Stimulated activated CD4-positive, alpha-beta T cell treated with anti-CD3 and anti-CD28 coated beads, Interleukin-4, amount 100 ng/mL, for 24 hours (primary cell): Measurements from ENCODE around the gene ATAD2B.
"Not testable (repeated sequence)": the region's sequence is repeated elsewhere in the genome, so short reads cannot be mapped to it uniquely, and the experiment has no call there.

ENCODE experiments used
- DNase-seq: peaks from one replicate; pipeline ENCODE4 v3.0.0-alpha.2; 2020

ATAD2B gene

DNA sequence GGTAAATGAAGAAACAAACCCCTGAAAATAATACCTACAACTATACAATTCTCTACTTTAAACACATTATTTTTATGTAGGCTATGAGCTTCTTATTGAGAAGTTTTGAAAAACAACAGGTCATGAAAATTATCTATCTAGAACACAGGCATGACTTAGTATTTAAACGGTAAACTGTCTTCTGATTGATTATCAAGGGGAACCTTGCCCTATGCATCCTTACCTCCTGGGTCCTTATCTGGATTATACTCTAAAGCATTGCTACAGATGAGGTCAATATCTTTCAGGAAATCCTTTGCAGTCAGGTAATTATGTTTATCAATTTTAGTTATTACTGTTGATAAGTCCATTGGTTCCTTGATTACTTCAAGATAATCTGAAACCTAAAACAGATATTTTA lies 144.3 kb downstream of the ATAD2B start:
- DNase-seq, result no peak

DNA sequence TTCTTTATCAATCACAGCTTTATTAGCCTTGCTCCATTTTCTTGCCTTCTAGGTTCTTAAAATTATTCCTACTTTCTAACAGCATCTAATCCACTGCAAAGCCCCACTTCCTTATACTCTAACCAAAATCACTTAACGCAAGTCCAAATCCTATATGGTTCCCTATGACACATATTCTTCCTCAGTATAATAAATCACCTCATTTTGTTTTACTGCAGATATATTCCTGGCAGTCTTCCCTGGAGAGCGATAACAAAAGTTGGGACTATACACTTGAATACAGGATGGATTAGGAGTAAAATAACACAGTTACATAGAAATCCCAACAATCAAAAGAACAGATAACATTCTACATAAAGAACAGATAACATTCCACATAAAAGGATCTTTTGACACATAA lies 144.8 kb downstream of the ATAD2B start:
- DNase-seq, result no peak

DNA sequence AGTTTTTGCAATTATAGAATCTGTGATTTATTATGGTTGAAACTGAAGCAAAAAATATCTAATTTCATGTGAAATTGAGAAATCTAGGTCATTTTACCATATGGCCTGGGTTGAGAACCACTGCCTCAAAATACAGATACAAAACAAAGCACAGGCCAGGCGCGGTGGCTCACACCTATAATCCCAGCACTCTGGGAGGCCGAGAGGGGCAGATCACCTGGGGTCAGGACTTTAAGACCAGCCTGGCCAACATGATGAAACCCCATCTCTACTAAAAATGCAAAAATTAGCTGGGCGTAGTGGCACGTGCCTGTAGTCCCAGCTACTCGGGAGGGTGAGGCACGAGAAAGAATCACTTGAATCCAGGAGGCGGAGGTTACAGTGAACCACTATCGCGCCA lies 146.5 kb downstream of the ATAD2B start:
- not testable (repeated sequence) for DNase-seq

DNA sequence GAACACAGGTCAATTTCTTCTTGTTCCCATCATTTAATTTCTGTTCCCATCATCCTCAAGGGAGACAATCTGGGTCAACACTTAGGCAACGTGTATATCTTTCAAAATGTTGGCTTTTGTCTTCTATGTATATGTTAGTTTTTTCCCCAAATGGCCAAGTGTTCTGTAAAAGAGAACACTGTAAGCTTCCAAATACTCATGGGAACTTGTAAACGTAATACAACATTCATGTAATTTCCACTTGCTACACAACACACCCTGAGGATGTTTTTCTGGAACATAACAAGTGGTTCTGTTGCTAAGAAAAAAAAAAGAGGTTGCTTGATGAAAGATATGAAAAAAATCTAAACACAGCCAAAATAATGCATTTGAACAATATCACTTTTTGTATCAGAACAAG lies 149.1 kb downstream of the ATAD2B start:
- DNase-seq, result no peak

DNA sequence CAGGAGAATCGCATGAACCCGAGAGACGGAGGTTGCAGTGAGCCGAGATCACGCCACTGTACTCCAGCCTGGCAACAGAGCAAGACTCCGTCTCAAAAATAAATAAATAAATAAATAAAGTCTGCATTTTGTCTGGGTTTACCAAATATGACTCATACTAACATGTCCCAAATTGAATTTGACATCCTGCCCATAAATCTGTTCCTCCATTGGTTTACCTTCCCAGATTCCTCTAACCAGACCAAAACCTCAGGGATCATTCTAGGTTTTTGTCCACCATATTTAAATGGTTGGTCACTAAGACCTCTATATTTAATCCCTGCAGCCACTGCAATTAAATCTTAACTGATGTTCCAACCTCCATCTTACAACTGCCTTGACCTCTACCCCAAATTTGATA lies 150.9 kb downstream of the ATAD2B start:
- DNase-seq, result no peak

DNA sequence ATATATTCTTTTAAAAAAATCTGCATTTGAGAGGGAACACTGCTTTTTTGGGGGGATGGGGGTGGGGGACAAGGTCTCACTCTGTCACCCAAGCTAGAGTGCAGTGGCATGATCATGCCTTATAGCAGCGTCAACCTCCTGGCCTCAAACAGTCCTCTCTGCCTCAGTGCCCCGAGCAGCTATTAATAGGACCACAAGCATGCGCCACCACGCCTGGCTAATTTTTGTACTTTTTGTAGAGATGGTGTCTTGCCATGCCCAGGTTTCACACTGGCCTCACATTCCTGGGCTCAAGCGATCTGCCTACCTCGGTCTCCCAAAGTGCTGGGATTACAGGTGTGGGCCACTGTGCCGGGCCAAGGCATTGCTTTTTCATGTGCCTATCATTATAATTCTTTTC lies 154.2 kb downstream of the ATAD2B start:
- no peak for DNase-seq

DNA sequence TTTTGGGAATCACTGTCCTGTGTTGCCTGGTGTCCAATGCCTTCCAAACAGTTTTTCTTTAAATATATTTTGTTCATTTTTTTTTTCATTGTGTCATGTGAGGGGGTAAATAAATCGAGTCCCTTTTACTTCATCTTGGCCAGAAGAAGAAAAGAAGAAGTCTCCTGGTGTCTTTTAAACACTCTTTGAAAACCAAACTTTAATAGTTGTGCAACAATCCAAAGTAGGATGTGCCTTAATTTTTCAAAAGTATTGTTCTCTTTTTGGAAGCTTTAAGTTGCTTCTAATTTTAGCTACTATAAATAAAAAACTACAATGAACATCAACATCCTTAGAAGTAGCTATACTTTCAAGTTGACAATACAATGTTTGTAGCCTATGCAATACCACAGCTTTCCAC lies 154.9 kb downstream of the ATAD2B start:
- no peak for DNase-seq

DNA sequence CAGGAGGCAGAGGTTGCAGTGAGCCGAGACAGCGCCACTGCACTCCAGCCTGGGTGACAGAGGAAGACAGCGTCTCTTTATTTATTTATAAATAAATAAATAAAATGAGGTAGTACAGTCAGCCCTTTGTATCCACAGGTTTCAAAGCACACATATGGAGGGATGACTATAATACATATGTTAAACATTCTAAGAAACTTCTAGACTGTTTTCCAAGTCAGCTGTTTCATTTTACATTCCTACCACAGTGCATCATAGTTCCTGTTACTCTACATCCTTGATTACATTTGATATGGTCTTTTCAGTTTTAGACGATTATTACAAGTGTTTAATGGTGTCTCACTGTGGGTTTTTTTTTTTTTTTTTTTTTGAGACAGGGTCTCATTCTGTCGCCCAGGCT lies 157.6 kb downstream of the ATAD2B start:
- no peak for DNase-seq

DNA sequence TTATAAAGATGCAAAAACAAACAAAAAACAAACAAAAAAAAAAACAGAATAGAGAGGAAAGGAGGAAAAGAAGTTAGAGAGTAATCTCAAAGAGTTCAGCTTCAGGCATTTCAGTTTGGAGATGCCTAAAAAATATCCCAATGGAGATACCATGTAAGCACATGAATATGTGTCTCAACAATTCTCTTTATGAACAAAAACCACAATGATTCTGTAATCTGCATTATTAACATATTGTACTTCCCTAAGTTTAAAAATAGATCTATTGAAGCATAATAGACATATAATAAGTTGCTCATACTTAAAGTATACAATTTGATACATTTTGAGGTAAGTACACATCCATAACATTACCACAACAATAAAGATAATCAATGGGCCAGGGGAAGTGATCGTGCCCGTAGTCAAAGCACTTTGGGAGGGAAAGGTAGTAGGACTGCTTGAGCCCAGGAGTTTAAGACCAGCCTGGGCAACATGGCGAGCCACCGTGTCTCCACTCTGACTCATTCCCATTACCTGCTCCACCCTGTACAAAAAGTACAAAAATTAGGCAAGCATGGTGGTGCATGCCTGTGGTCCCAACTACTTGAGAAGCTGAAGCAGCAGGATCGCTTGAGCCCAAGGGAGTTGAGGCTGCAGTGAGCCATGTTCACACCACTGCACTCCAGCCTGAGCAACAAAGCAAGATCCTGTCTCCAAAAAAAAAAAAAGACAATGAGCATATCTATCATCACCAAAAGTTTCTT lies 158.9 kb downstream of the ATAD2B start:
- DNase-seq, result no peak

DNA sequence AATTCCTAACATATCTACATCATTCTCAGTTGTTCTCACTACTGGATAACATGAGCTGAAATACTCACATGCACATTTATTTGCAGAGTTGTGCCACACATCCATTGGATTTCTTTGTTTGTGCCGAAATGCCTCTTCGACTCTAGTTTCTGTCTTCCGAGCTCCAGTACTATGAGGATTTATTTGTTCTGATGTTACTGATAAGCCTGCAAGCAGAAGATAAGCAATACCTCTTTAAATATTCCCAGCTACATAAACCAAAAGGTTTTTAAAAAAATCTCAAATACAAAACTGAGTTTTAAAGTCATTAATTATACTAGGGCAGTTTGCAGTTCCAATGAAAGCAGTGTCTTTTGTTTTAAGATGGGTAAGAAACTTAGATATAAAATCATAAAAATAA lies 164.8 kb downstream of the ATAD2B start:
- DNase-seq, result no peak

DNA sequence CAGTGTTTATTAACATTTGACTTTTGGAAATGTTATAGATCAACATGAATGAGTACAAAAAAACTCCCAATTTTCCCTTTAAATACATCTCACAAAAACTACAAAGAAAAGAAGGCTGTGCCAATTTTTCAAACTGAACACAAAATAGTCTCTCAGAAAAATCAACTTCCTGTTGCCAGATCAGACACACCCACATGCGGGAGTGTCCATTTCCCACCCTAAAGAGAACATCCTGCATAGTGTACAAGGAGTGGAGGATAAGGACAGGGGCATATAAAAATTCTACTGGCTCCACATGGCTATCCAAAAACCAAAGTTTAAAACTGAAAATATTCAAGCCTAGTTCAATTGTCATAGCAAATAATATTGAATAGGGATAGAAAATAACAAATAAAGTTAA lies 165.3 kb downstream of the ATAD2B start:
- no peak for DNase-seq

DNA sequence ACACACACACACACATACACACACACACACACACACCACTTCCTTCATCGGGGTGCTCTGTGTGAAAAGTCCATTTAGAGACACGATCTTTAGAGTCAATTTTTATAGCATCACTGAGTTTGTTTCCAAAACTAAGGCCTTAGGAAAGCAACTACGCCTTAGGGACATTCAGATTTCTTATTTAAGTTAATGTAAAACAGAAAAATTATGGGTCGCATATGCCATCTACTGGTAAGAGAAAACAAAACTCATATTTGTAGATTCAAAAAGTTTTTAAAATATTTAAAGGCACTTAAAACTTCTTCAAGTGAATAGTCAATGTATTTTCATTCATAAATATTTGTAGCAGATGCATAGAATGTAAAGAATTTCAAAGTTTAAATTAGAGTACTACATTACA lies 166.2 kb downstream of the ATAD2B start:
- no peak for DNase-seq

DNA sequence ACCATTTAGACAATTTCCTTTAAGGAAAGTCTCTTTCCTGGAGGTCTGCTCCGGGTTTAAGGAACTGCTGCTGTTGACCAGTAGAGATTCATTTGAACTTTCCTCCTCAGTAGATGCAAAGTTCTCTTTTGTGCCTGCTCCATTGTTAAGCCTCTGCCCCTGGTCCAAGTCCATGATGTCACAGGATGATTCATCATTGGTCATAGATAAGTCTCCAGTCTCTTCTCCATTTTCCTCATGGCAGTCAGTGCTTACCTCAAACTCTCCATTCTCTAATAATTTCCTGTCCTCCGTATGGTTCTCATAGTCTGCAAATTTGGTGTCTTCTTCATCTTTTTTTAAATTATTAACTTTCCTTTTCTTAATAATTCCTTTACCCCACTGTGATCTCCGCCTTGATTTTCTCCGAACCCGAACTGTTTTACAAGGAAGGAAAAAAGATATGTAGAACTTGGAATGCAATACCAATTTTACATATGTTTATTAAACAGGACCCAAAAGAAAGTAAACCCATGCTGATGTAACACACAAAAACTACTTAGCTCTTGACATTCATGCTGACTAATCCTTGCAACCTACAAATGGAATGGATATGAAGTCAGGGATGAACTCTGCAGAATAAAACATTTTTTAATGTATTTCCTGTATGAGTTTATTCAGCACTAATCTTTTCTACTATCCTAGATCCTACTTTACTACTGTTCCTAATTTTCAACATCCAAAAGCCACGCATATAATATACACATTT lies 169.1 kb downstream of the ATAD2B start:
- DNase-seq, result no peak

DNA sequence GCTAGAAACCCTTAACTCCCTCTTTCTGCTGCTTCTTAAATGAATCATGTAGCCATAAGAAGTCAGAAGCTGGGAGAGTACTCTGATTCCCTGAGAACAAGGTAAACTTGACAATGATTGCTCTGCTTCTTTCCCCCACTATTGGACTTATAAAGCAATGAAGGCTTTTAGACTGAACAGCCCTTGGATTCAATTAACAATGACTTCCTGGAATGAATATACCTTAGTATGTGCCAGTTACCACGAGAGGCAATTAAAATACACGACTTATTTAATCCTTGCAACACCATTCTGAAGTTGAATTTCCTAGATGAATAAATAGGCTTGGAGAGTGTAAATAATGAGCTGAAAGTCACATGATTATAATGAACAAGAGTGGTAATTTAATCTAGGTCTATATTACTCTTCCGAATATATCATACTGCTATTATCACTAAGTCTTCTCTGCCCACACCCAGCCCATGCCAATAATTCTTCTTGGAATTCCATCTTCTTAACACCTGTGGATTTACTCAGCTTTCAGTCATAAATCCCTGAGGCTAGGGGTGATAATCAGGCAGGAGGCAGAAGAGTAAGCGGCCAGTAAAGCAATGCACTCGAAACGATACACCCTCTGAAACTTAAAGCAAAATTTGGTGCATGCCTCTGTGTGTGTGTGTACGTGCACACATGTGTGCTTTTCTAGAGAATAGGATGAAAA lies 170.2 kb downstream of the ATAD2B start:
- no peak for DNase-seq

DNA sequence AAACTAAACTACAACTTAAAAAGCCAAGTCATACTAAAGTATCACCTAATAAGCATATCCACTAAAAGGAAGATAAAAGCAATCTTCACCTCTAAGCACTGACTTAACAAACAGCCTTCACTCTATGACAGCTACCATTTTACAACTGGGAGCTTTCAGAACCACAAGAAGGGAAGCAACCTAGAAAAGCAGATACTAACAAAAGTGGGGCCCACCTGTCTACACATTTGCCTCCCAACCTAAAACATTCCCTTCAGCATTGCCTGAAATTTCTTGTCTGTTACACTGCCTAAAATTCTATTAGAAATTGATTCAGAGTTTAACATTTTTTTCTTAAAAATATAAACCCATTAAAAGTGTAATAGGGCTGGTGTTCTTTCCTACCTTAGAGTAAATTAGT lies 172.0 kb downstream of the ATAD2B start:
- no peak for DNase-seq

DNA sequence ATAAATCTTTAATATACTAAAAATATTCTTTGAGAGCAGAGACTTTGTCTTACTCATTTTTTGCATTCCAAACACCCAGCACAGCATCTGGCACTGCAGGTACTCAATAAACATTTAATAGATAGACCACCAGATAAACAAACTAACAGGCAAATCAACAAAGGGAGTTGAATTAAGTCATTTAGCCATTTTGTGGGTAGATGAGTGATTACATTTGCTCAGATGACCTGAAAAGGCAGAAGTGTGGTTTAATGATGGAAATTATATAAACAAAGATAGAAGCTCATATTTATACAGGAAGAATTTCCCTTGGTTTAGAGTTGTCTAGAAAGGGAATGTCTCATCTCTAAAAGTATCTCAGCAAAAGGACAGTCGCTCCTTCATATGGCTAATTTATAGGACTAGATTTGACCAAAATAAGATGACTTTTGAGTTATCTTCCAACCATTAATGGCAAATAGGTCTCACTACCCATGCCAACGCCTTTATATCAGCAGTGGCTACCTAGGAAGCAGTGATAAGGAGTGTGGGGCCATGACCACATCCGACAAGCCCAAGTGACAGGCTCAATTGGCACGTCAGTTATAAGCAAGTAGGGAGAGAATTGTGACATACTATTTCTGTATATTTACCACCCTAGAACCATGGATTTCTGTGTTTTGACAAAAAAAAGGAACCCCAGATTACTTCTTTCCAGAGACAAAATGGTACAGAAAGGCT lies 173.5 kb downstream of the ATAD2B start:
- DNase-seq, result no peak

DNA sequence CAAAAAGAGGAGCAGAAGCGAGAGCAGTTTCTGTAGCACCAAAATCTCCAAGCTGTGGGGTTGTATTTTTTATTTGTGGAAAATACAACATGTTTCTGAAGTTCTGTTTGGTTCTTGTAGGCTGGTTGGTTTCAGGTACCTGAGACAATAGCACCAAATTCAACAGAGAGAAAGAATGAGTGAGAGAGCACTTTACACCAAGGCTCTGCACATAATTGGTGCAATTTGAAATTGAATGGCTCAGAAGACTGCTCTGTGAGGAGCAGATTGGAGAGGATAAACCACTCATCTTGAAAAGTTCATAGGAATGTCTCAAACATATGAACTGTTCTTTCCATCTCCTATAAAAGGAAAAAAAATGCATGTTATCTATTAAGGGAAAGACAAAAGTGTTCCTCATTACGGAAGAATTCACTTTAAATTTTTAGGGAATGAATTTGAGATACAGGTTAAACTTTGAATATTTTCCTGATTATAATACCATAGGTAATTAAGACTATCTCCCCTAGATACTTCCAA lies 175.1 kb downstream of the ATAD2B start:
- DNase-seq, result no peak

DNA sequence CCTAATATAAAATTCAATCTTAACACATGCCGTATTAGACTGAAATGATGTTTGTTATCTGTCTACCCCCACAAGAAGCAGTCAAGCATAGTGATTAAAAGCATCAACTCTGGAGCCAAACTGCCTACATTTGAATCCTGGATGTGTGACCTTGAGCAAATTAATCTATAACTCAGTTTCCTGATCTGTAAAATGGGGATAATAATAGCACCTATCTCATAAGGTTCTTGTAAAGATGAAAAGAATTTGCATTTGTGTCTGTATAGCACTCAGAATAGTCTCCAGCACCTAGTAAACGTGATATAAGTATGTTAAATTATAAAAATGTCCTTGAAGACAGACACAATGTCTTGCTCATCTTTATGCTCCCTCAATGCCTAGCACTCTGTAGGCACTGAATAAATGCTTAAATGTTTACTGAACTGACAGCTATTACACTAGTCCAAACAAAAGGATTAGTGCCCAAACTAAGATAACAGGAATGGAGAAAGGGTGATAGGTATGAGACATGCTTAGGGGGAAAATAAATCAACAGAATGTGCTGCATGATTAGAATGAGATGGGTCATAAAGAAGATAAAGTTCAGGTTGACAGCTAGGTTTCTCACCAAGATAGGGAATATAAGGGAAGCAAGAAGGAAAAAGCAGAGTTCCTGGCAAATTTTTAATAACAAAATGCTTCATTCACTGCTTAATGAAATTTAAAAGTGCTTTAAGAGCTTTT lies 180.6 kb downstream of the ATAD2B start:
- DNase-seq, result no peak

DNA sequence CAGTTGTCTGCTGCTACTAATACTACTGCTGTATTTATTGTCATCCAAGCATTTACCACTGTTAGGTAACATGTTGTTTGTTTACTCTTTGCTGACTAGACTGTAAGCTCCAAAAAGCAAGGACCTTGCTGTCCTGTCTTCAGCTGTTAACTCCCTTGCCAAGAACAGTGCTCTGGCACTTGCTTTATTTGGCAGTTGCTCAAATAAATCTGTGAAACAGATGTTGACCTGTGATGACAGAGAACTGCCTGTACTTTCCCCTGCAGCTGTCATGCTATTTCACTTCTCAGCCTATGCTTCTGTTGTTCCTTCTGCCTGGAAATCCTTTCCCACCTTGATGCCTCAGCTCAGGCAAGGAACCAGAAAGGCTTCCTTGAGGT lies 181.2 kb downstream of the ATAD2B start:
- no peak for DNase-seq

DNA sequence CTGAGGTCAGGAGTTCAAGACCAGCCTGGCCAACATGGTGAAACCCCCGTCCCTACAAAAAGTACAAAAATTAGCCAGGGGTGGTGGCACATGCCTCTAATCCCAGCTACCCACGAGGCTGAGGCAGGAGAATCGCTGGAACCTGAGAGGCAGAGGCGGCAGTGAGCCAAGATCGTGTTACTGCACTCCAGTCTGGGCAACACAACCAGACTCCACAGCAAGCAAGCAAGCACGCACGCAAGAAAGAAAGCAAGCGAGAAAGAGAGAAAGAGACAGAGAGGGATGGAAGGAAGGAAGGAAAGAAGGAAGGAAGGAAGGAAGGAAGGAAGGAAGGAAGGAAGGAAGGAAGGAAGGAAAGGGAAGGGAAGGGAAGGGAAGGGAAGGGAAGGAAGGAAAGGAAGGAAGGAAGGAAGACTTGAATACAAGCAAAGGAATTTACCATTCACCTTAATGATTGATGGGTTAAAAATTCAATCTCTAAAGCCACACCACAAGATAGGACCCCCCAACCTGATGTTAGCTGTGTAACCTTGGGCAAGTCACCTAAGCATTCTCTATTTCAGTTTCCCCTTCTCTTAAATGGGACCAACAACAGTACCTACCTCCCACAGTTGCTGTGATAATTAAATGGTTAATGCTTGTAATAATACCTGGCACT lies 181.7 kb downstream of the ATAD2B start:
- DNase-seq, result no peak

DNA sequence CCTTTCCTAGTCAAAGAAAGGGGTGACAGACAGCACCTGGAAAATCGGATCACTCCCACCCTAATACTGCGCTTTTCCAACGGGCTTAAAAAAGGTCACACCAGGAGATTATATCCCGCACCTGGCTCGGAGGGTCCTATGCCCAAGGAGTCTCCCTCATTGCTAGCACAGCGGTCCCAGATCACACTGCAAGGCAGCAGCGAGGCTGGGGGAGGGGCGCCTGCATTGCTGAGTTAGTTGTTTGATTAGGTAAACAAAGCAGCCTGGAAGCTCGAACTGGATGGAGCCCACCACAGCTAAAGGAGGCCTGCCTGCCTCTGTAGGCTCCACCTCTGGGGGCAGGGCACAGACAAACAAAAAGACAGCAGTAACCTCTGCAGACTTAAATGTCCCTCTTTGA lies 190.1 kb downstream of the ATAD2B start:
- DNase-seq, result not testable (repeated sequence)

DNA sequence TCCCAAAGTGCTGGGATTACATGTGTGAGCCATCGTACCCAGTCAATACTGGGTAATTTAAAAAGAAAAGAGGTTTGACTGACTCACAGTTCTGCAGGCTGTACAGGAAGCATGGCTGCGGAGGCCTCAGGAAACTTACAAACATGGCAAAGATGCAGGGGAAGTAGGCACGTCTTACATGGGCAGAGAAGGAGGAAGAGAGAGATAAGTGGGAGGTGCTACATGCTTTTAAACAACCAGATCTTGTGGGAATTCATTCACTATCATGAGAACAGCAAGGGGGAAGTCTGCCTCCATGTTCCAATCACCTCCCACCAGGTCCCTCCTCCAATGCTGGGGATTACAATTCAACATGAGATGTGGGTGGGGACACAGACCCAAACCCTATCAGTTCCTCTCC lies 192.5 kb downstream of the ATAD2B start:
- no peak for DNase-seq
